K562 (cell line): Measurements from ENCODE around the gene MRPL41. TPM values are rescaled to one million over a fixed set of nuclear protein-coding genes. Genes with fewer than 3 reads are reported as not detected.

Experiments used
- ATAC-seq: fragments of 200-7000 bp; cut with Tn5 transposase; 3 replicates; pipeline ENCODE4 v1.9.1; 2020; ENCODE audit warnings: moderate library complexity
- BruUV-seq: library from RNA; stranded (reverse); fragments of 400-500 nt; replicated peaks from 2 replicates; lab custom pipeline; 2021; lab: Mats Ljungman, UMichigan
- CTCF ChIA-PET: fragments of 300-600 bp; formaldehyde crosslinking; extraction: SDS; loops from one replicate; lab custom pipeline; 2021; ENCODE audit warnings: low intra/inter-chr PET ratio; lab: Yijun Ruan, JAX
- POLR2A ChIA-PET: fragments of 300-600, 350-650 bp; sonication (Branson Sonifier 250); formaldehyde crosslinking; extraction: SDS; loops from one replicate; lab custom pipeline; 2021; ENCODE audit warnings: antibody characterized with exemption, inconsistent platforms; lab: Yijun Ruan, JAX
- DNase-seq, 4 experiments: peaks; one replicate each; pipeline versions ENCODE4 v3.0.0 to v3.0.0-alpha.2; 2011 to 2018; ENCODE audit warnings: low spot score in 3 of 4, mixed read lengths in 3 of 4; ENCODE audit errors: extremely low read depth in 1 of 4
- FAIRE-seq: peaks from 2 replicates; lab custom pipeline; 2011; peaks lifted over from hg19 to GRCh38; lab: Jason Lieb, UNC
- H2AFZ ChIP-seq: 2 replicates; pipeline ENCODE4 v1.6.0; 2011; ENCODE audit warnings: low read depth, low read length, control low read depth, inconsistent platforms
- H3K27ac ChIP-seq: fragments of 200-600 bp; 3 replicates; pipeline ENCODE4 v1.8.0; 2011; ENCODE audit warnings: low read depth, mild to moderate bottlenecking, control low read depth, inconsistent platforms, low read length, moderate library complexity, mixed read lengths; ENCODE audit errors: extremely low read depth
- H3K27me3 ChIP-seq, 2 experiments: fragments of 300-600 bp in 1 of 2; 2 replicates in 1 of 2; 3 replicates in 1 of 2; pipeline versions ENCODE4 v1.6.0 to v1.8.0; 2011; ENCODE audit warnings: inconsistent platforms in 2 of 2, low read length in 2 of 2, mild to moderate bottlenecking in 1 of 2, mixed read lengths in 1 of 2, moderate library complexity in 1 of 2; ENCODE audit not compliant: control insufficient read depth in 2 of 2, insufficient read depth in 2 of 2
- H3K36me3 ChIP-seq: fragments of 300-600 bp; 3 replicates; pipeline ENCODE4 v1.8.0; 2011; ENCODE audit warnings: mild to moderate bottlenecking, low read length, inconsistent platforms; ENCODE audit not compliant: control insufficient read depth, insufficient read depth
- H3K4me1 ChIP-seq, 2 experiments: fragments of 200-600 bp in 1 of 2; replicated peaks in 1 of 2; 2 replicates in 1 of 2; 3 replicates in 1 of 2; pipeline versions ENCODE4 v1.5.1 to v1.8.0; 2011; ENCODE audit warnings: inconsistent platforms in 2 of 2, low read length in 2 of 2, mild to moderate bottlenecking in 1 of 2, mixed read lengths in 1 of 2, moderate library complexity in 1 of 2; ENCODE audit not compliant: control insufficient read depth in 2 of 2, insufficient read depth in 2 of 2
- H3K4me2 ChIP-seq: 2 replicates; pipeline ENCODE4 v1.6.1; 2011; ENCODE audit warnings: low read length, control low read depth, inconsistent platforms, mixed read lengths; ENCODE audit not compliant: insufficient read depth
- H3K4me3 ChIP-seq: fragments of 200-600 bp; sonication (generic), shearing (Covaris generic); 2 replicates; pipeline ENCODE4 v1.5.1; 2016; ENCODE audit warnings: control low read depth, inconsistent platforms
- H3K79me2 ChIP-seq: fragments of 200-600 bp; 3 replicates; pipeline ENCODE4 v1.8.0; 2011; ENCODE audit warnings: low read length, inconsistent platforms; ENCODE audit not compliant: control insufficient read depth, insufficient read depth
- H3K9ac ChIP-seq, 2 experiments: 2 replicates each; pipeline versions ENCODE4 v1.6.0 to v1.6.1; 2011; ENCODE audit warnings: low read depth in 2 of 2, low read length in 2 of 2, control low read depth in 1 of 2, inconsistent platforms in 1 of 2, mild to moderate bottlenecking in 1 of 2, mixed read lengths in 1 of 2; ENCODE audit not compliant: insufficient read depth in 1 of 2
- H3K9me1 ChIP-seq: one replicate; pipeline ENCODE4 v1.6.0; 2011; ENCODE audit warnings: inconsistent platforms, mild to moderate bottlenecking, low read length, moderate library complexity; ENCODE audit not compliant: control insufficient read depth, insufficient read depth
- H3K9me3 ChIP-seq: replicated peaks from 2 replicates; pipeline ENCODE4 v1.5.1; 2011; ENCODE audit warnings: low read depth, low read length, inconsistent platforms; ENCODE audit not compliant: control insufficient read depth, insufficient read depth
- H4K20me1 ChIP-seq: replicated peaks from 2 replicates; pipeline ENCODE4 v1.6.1; 2011; ENCODE audit warnings: low read length, inconsistent platforms, mixed read lengths; ENCODE audit not compliant: control insufficient read depth, insufficient read depth
- ATF3 ChIP-seq, 2 experiments: fragments of 450-650 bp in 1 of 2; sonication (generic) in 1 of 2; formaldehyde crosslinking in 1 of 2; IDR thresholded peaks in 1 of 2; conservative IDR thresholded peaks in 1 of 2; 2 replicates each; pipeline versions ENCODE4 v1.6.1 to v1.8.1; 2016 to 2023; ENCODE audit warnings: mild to moderate bottlenecking in 2 of 2, moderate library complexity in 2 of 2, inconsistent platforms in 1 of 2, missing genetic modification reagents in 1 of 2
- CC2D1A ChIP-seq: fragments of 450-650 bp; IDR thresholded peaks from 2 replicates; pipeline ENCODE4 v1.6.1; 2017; ENCODE audit warnings: mild to moderate bottlenecking
- E2F3 ChIP-seq: fragments of 250-450 bp; sonication (Bioruptor Pico); IDR thresholded peaks from 2 replicates; pipeline ENCODE4 v1.4.0; 2020; ENCODE audit warnings: mild to moderate bottlenecking
- JUND ChIP-seq, 2 experiments: IDR thresholded peaks; 2 replicates in 1 of 2; 3 replicates in 1 of 2; pipeline ENCODE4 v1.6.1; 2011; ENCODE audit warnings: borderline replicate concordance in 2 of 2, low read depth in 2 of 2, low read length in 2 of 2, improper control_type of control experiment in 1 of 2, missing biosample characterization in 1 of 2, missing genetic modification characterization in 1 of 2, missing genetic modification reagents in 1 of 2
- MITF ChIP-seq: IDR thresholded peaks from 2 replicates; pipeline ENCODE4 v1.6.1; 2014; ENCODE audit warnings: antibody characterized with exemption
- NUFIP1 ChIP-seq: fragments of 450-650 bp; IDR thresholded peaks from 2 replicates; pipeline ENCODE4 v1.6.1; 2018; ENCODE audit not compliant: partially characterized antibody
- SREBF2 ChIP-seq: sonication (generic); formaldehyde crosslinking; IDR thresholded peaks from 2 replicates; pipeline ENCODE4 v1.4.0; 2020; ENCODE audit warnings: mild to moderate bottlenecking, missing genetic modification reagents
- WGBS: fragments of 100-300 bp; shearing (Covaris generic); methylation state at CpG from one replicate; pipeline ENCODE4 v1.1.6; 2016; ENCODE audit warnings: low coverage, mixed read lengths; ENCODE audit not compliant: insufficient coverage; ENCODE audit errors: missing lambda C conversion rate; 5-methylcytosine and 5-hydroxymethylcytosine counted together
- in situ Hi-C: fragments of 300-500 bp; cut with MboI; formaldehyde crosslinking; loops from 4 replicates; pipeline ENCODE4 v1.15.0; 2018; ENCODE audit warnings: inconsistent platforms, mixed read lengths
- intact Hi-C: fragments of 100-400 bp; cut with micrococcal nuclease; formaldehyde crosslinking; loops from 2 replicates; pipeline ENCODE4 v1.14.2; 2022
- polyA plus RNA-seq, 8 experiments: library from polyadenylated mRNA; depleted of rRNA in 4 of 8; stranded (reverse) in 5 of 8; unstranded in 3 of 8; fragments of >200 nt; fragmentation: Nextera tagmentation in 2 of 8; fragmentation: Illumina TruSeq in 1 of 8; extraction: Ambion mirVana in 2 of 8; extraction: Trizol in 1 of 8; gene quantifications; 2 replicates each; pipeline versions ENCODE4 v1.2.1 to v1.2.3, GENCODE V29; 2011 to 2014; ENCODE audit warnings: inconsistent platforms in 1 of 8, missing spikeins in 1 of 8
- total RNA-seq, 7 experiments: library from RNA; depleted of rRNA in 6 of 7; stranded (reverse); fragments of >200 nt in 6 of 7; fragmentation: Illumina TruSeq in 2 of 7; extraction: Trizol in 2 of 7; gene quantifications; 2 replicates each; pipeline versions ENCODE4 v1.2.1 to v1.2.3, GENCODE V29; 2011 to 2021; ENCODE audit warnings: low replicate concordance in 1 of 7

Gene MRPL41
- total and polyA plus RNA-seq, 9 of the 15 experiments (the other 6 are each of a cell fraction or from before 2014, with no cell fraction given): 2.6 to 259 (median 21.6) TPM

- FAIRE-seq (no peak), ATAC-seq (no peak), DNase-seq (no peak)
- Histone ChIP-seq H4K20me1 (peaks cover 19% of the 10 kb centered on the region; the same call in 1 of the 2 replicates), H3K4me1 (peaks cover 27 to 58% of the 10 kb centered on the region in 2 experiments; a peak in 4 of 5 replicates), H3K79me2 (peaks cover 35% of the 10 kb centered on the region), H3K9ac (peak overlapping the region; percentile 82 to 99), H3K36me3 (peaks cover 52% of the 10 kb centered on the region; the same call in 2 of the 3 replicates), H3K9me3 (no peaks in the 10 kb centered on the region), H3K27ac (peak overlapping the region; percentile 76; the same call in 2 of the 3 replicates), H3K4me2 (peak overlapping the region; percentile 92), H3K9me1 (no peaks in the 10 kb centered on the region), H3K4me3 (peak overlapping the region; percentile 73; the same call in 1 of the 2 replicates), H3K27me3 (no peaks in the 10 kb centered on the region), H2AFZ (no peak overlapping the region)
- TF ChIP-seq MITF (no peak), JUND (IDR thresholded peaks at IDR 0.05; ENCODE audit: borderline replicate concordance, low read depth, low read length) (no peak), JUND (tag; IDR thresholded peaks at IDR 0.05; ENCODE audit: borderline replicate concordance, low read depth, low read length) (no peak), CC2D1A (no peak), ATF3 (IDR thresholded peaks at IDR 0.05) (no peak), ATF3 (CRISPR knock-in tag; conservative IDR thresholded peaks at IDR 0.05) (no peak), NUFIP1 (no peak), SREBF2 (CRISPR knock-in tag) (no peak), E2F3 (CRISPR knock-in tag) (no peak)
- intact Hi-C loops (loop anchor here (10.0 kb wide), 1 partner anchor 86 kb away; no protein-coding TSS in a partner anchor), in situ Hi-C loops (no loop called here)
- WGBS: 84% methylated on average over 6 of the region's 6 CpGs
- BruUV-seq: TSS peak; percentile 56
- ChIA-PET CTCF (no interaction called here), POLR2A (interaction anchor here (0.7 to 1.3 kb wide), 6 partner anchors 9 to 164 kb away, joined by 3 to 6 read pairs (median 3); partner anchors contain the start of gene DPH7)
These were observed 37.2 kb downstream of the MRPL41 start for GRCh38 chr9:137588891-137589290.
